K562 (cell line): ENCODE measurements around the gene ZNF544.

Experiments used
- CEBPB ChIP-seq: fragments of 450-650 bp; IDR thresholded peaks from 2 replicates; pipeline ENCODE4 v1.6.1; 2016; ENCODE audit warnings: missing genetic modification characterization, missing compliant biosample characterization
- CHD2 ChIP-seq: IDR thresholded peaks from 2 replicates; pipeline ENCODE4 v1.6.1; 2011; ENCODE audit warnings: low read depth, low read length
- DPF2 ChIP-seq: fragments of 450-650 bp; IDR thresholded peaks from 2 replicates; pipeline ENCODE4 v1.6.1; 2016
- JUN ChIP-seq, 2 experiments: sonication (generic) in 1 of 2; formaldehyde crosslinking in 1 of 2; IDR thresholded peaks; 2 replicates each; pipeline versions ENCODE4 v1.6.1 to v1.8.0; 2012 to 2022; ENCODE audit warnings: borderline replicate concordance in 2 of 2, mild to moderate bottlenecking in 2 of 2, improper control_type of control experiment in 1 of 2, low read depth in 1 of 2, low read length in 1 of 2, missing genetic modification reagents in 1 of 2
- JUND ChIP-seq, 2 experiments: IDR thresholded peaks; 2 replicates in 1 of 2; 3 replicates in 1 of 2; pipeline ENCODE4 v1.6.1; 2011; ENCODE audit warnings: borderline replicate concordance in 2 of 2, low read depth in 2 of 2, low read length in 2 of 2, improper control_type of control experiment in 1 of 2, missing biosample characterization in 1 of 2, missing genetic modification characterization in 1 of 2, missing genetic modification reagents in 1 of 2
- POLR2AphosphoS5 ChIP-seq: IDR thresholded peaks from 2 replicates; pipeline ENCODE4 v1.6.1; 2011; ENCODE audit warnings: mild to moderate bottlenecking, low read depth, low read length, moderate library complexity; ENCODE audit not compliant: control insufficient read depth, insufficient read depth
- SAFB2 ChIP-seq: fragments of 200-400 bp; formaldehyde crosslinking; IDR thresholded peaks from 2 replicates; pipeline ENCODE4 v1.6.1; 2018; ENCODE audit warnings: borderline replicate concordance, low read length, low read depth, moderate library complexity; ENCODE audit not compliant: severe bottlenecking
- ZBTB1 ChIP-seq: sonication (generic); formaldehyde crosslinking; IDR thresholded peaks from 2 replicates; pipeline ENCODE4 v1.8.1; 2023; ENCODE audit warnings: missing genetic modification reagents, low read depth, mild to moderate bottlenecking, borderline replicate concordance
- ZNF212 ChIP-seq: fragments of 450-650 bp; formaldehyde crosslinking; IDR thresholded peaks from 2 replicates; pipeline ENCODE4 v1.4.0; 2020; ENCODE audit warnings: mild to moderate bottlenecking
- TF ChIP-seq, protein P1 (sequence below), 2 experiments: fragments of 450-650 bp; IDR thresholded peaks; 2 replicates each; pipeline ENCODE4 v1.6.1; 2016; ENCODE audit warnings: mild to moderate bottlenecking in 2 of 2, borderline replicate concordance in 1 of 2, low read depth in 1 of 2, moderate library complexity in 1 of 2

DNA sequence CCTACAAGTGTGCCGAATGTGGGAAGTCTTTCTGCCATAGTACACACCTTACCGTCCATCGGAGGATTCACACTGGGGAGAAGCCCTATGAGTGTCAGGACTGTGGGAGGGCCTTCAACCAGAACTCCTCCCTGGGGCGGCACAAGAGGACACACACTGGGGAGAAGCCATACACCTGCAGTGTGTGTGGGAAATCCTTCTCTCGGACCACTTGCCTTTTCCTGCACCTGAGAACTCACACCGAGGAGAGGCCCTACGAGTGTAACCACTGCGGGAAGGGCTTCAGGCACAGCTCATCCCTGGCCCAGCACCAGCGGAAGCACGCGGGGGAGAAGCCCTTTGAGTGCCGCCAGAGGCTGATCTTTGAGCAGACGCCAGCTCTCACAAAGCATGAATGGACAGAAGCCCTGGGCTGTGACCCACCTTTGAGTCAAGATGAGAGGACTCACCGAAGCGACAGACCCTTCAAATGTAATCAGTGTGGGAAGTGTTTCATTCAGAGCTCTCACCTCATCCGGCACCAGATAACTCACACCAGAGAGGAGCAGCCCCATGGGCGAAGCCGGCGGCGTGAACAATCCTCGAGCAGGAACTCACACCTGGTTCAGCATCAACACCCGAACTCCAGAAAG is 66.1 kb downstream of the ZNF544 start:
- TF ChIP-seq POLR2AphosphoS5, result no peak
- no peak for TF ChIP-seq JUND (IDR thresholded peaks at IDR 0.05; ENCODE audit: borderline replicate concordance, low read depth, low read length)
- TF ChIP-seq JUND (tag; IDR thresholded peaks at IDR 0.05; ENCODE audit: borderline replicate concordance, low read depth, low read length), result no peak
- TF ChIP-seq, protein P1, sequence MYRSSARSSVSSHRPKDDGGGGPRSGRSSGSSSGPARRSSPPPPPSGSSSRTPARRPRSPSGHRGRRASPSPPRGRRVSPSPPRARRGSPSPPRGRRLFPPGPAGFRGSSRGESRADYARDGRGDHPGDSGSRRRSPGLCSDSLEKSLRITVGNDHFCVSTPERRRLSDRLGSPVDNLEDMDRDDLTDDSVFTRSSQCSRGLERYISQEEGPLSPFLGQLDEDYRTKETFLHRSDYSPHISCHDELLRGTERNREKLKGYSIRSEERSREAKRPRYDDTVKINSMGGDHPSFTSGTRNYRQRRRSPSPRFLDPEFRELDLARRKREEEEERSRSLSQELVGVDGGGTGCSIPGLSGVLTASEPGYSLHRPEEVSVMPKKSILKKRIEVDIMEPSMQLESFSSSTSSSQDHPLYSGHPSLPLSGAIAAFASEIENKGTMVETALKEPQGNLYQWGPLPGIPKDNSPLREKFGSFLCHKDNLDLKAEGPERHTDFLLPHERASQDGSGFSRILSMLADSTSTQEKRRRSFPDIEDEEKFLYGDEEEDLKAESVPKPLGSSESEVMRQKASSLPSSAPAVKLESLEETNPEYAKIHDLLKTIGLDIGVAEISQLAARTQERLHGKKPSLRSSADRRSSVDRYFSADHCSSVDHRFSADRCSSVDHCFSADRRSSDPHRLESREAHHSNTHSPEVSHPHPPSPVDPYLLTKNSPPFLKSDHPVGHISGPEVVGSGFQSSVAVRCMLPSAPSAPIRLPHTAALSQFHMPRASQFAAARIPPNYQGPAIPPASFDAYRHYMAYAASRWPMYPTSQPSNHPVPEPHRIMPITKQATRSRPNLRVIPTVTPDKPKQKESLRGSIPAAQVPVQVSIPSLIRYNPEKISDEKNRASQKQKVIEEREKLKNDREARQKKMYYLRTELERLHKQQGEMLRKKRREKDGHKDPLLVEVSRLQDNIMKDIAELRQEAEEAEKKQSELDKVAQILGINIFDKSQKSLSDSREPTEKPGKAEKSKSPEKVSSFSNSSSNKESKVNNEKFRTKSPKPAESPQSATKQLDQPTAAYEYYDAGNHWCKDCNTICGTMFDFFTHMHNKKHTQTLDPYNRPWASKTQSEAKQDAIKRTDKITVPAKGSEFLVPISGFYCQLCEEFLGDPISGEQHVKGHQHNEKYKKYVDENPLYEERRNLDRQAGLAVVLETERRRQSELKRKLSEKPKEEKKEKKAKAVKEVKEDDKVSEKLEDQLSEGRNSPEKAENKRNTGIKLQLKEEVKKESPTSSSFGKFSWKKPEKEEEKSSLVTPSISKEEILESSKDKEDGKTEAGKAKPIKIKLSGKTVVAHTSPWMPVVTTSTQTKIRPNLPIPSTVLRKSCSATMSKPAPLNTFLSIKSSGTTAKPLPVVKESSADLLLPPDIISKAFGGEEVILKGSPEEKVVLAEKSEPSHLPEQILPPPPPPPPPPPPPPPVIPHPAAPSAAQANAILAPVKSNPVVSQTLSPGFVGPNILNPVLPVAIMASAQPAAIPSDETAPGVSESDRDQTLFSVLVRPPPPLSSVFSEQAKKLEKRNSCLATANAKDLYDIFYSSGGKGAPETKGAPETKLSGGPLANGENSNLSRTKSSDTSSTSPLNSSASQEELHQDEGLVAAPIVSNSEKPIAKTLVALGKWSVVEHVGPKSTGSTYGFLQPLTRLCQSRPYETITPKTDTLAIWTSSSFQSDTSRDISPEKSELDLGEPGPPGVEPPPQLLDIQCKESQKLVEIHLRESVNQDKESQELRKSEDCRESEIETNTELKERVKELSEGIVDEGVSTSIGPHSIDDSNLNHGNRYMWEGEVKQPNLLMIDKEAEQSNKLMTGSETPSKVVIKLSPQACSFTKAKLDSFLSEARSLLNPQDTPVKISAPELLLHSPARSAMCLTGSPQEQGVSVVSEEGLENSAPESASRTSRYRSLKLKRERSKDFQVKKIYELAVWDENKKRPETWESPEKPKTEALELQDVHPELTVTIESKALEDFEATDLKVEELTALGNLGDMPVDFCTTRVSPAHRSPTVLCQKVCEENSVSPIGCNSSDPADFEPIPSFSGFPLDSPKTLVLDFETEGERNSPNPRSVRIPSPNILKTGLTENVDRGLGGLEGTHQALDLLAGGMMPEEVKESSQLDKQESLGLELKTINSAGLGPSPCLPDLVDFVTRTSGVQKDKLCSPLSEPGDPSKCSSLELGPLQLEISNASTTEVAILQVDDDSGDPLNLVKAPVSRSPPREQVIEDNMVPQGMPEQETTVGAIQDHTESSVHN (IDR thresholded peaks at IDR 0.05; ENCODE audit: borderline replicate concordance in 1 of 2, low read depth in 1 of 2), result no peak
- no peak for TF ChIP-seq JUN (IDR thresholded peaks at IDR 0.05; ENCODE audit: borderline replicate concordance, low read depth, low read length)
- TF ChIP-seq JUN (CRISPR knock-in tag; IDR thresholded peaks at IDR 0.05; ENCODE audit: borderline replicate concordance), result no peak
- TF ChIP-seq ZBTB1, result no peak
- TF ChIP-seq CEBPB (tag), result no peak
- TF ChIP-seq CHD2, result no peak
- TF ChIP-seq DPF2, result no peak
- no peak for TF ChIP-seq ZNF212 (CRISPR knock-in tag)
- TF ChIP-seq SAFB2, result no peak
